ENCODE measurements around the gene CNBD2.

- no peak for TF ChIP-seq POLR2AphosphoS5 (IDR thresholded peaks at IDR 0.05; ENCODE audit: low read depth, low read length)
- no peak for TF ChIP-seq POLR2A (IDR thresholded peaks at IDR 0.05; ENCODE audit: low read depth, low read length)
Measured at GRCh38 chr20:36051318-36052116, 83.1 kb downstream of the CNBD2 start.

All from GM12892 (cell line).